ENCODE data around the gene SULF2. TPM values are rescaled to one million over a fixed set of nuclear protein-coding genes. Genes with fewer than 3 reads are reported as not detected.

SULF2 gene
- total and polyA plus RNA-seq, 8 donors, result 11.3 to 42.0 (median 15.8) TPM

GRCh38 chr20:47821481-47822100 lies 36.3 kb upstream of the SULF2 start:
- DNase-seq (no peak), ATAC-seq (no peak)
- Histone ChIP-seq H3K9me3 (no peaks in the 10 kb centered on the region), H3K36me3 (no peaks in the 10 kb centered on the region), H3K27ac (no peak overlapping the region), H3K4me3 (no peak overlapping the region), H3K4me1 (no peaks in the 10 kb centered on the region), H3K27me3 (peaks cover 0 to 62% of the 10 kb centered on the region in 2 donors)
- no peak for TF ChIP-seq CTCF (IDR thresholded peaks at IDR 0.05)
- intact Hi-C loops (cut with DNase I), result loop anchor here in 1 of 2 donors (10.0 kb wide), 1 partner anchor 73 kb away; no protein-coding TSS in a partner anchor

- no peak for TF ChIP-seq CTCF (IDR thresholded peaks at IDR 0.05)
- Histone ChIP-seq H3K9me3 (no peaks in the 10 kb centered on the region), H3K4me1 (no peaks in the 10 kb centered on the region), H3K27ac (no peak overlapping the region), H3K36me3 (no peaks in the 10 kb centered on the region), H3K27me3 (peaks cover 2 to 78% of the 10 kb centered on the region in 2 donors), H3K4me3 (no peak overlapping the region)
- intact Hi-C loops (cut with DNase I), result no loop called here
- DNase-seq (no peak), ATAC-seq (no peak)
Observed at GRCh38 chr20:47818996-47819609, 33.8 kb upstream of the SULF2 start.

- Histone ChIP-seq H3K4me1 (no peaks in the 10 kb centered on the region), H3K36me3 (no peaks in the 10 kb centered on the region), H3K4me3 (no peak overlapping the region), H3K27ac (no peak overlapping the region), H3K9me3 (peaks cover 0 to 2% of the 10 kb centered on the region in 2 donors), H3K27me3 (peaks cover 2 to 81% of the 10 kb centered on the region in 2 donors)
- TF ChIP-seq CTCF (IDR thresholded peaks at IDR 0.05), result no peak
- ATAC-seq (no peak), DNase-seq (no peak)
- intact Hi-C loops (cut with DNase I), result no loop called here
Observed at GRCh38 chr20:47818466-47818865, 33.2 kb upstream of the SULF2 start.

- no peak for TF ChIP-seq CTCF (IDR thresholded peaks at IDR 0.05)
- intact Hi-C loops (cut with DNase I), result no loop called here
- Histone ChIP-seq H3K9me3 (peaks cover 0 to 4% of the 10 kb centered on the region in 2 donors), H3K4me1 (no peaks in the 10 kb centered on the region), H3K27me3 (peaks cover 2 to 86% of the 10 kb centered on the region in 2 donors), H3K4me3 (no peak overlapping the region), H3K36me3 (no peaks in the 10 kb centered on the region), H3K27ac (no peak overlapping the region)
- no peak for ATAC-seq
- no peak for DNase-seq
Observed at GRCh38 chr20:47818016-47818415, 32.7 kb upstream of the SULF2 start.

- intact Hi-C loops (cut with DNase I), result no loop called here
- TF ChIP-seq CTCF (IDR thresholded peaks at IDR 0.05), result no peak
- ATAC-seq (no peak), DNase-seq (no peak)
- peaks cover 2 to 90% of the 10 kb centered on the region in 2 donors for H3K27me3 ChIP-seq
- no peaks in the 10 kb centered on the region for H3K4me1 ChIP-seq
- H3K4me3 ChIP-seq, result no peak overlapping the region
- H3K36me3 ChIP-seq, result no peaks in the 10 kb centered on the region
- H3K9me3 ChIP-seq, result peaks cover 0 to 4% of the 10 kb centered on the region in 2 donors
- no peak overlapping the region for H3K27ac ChIP-seq
Observed at GRCh38 chr20:47817573-47817972, 32.3 kb upstream of the SULF2 start.

All from left lung (tissue), 10 donors.